Peyer's patch (tissue), 4 donors: ENCODE measurements around the gene PASK. TPM values are rescaled to one million over a fixed set of nuclear protein-coding genes. Genes with fewer than 3 reads are reported as not detected.
"Not testable (repeated sequence)": the region's sequence is repeated elsewhere in the genome, so short reads cannot be mapped to it uniquely, and the experiment has no call there.

Experiments
- DNase-seq, 3 donors: peaks; one replicate each; pipeline ENCODE4 v3.0.0-alpha.2; 2017 to 2019
- H3K27ac ChIP-seq, 4 donors: fragments of 200-600 bp; sonication (generic); one replicate each; pipeline ENCODE4 v1.5.1; 2016 to 2019
- H3K27me3 ChIP-seq, 2 donors: fragments of 200-600 bp; sonication (generic); one replicate each; pipeline ENCODE4 v1.5.1; 2019
- H3K36me3 ChIP-seq, 3 donors: fragments of 200-600 bp; sonication (generic); one replicate each; pipeline ENCODE4 v1.5.1; 2016 to 2019
- H3K4me1 ChIP-seq, 4 donors: fragments of 200-600 bp; sonication (generic); one replicate each; pipeline ENCODE4 v1.5.1; 2016 to 2019
- H3K4me3 ChIP-seq, 4 donors: fragments of 200-600 bp; sonication (generic); 1 replicate in 3 of 4; 2 replicates in 1 of 4; pipeline ENCODE4 v1.5.1; 2016 to 2019; ENCODE audit warnings: mild to moderate bottlenecking in 1 of 4
- H3K9me3 ChIP-seq, 4 donors: fragments of 200-600 bp; sonication (generic); one replicate each; pipeline ENCODE4 v1.5.1; 2016 to 2019; ENCODE audit warnings: mild to moderate bottlenecking in 1 of 4
- CTCF ChIP-seq, 6 experiments: fragments of 450-650 bp in 4 of 6; fragments of 200-600 bp in 2 of 6; sonication (generic) in 1 of 6; IDR thresholded peaks; one replicate each; pipeline ENCODE4 v1.5.1; 2017 to 2019; ENCODE audit warnings: antibody characterized with exemption in 6 of 6, mild to moderate bottlenecking in 3 of 6, moderate library complexity in 1 of 6
- POLR2A ChIP-seq, 2 donors: fragments of 450-650 bp; IDR thresholded peaks; one replicate each; pipeline ENCODE4 v1.5.1; 2017; ENCODE audit warnings: antibody characterized with exemption in 2 of 2, mild to moderate bottlenecking in 2 of 2, moderate library complexity in 2 of 2
- total RNA-seq, 4 donors: library from RNA; depleted of rRNA; stranded (reverse); fragments of >200 nt; gene quantifications; one replicate each; pipeline ENCODE4 v1.1.0, GENCODE V29; 2016

The PASK gene
- total RNA-seq, 4 donors from 2014 or later, result 12.1 to 790 (median 26.7) TPM

- no peaks in the 10 kb centered on the region for H3K27me3 ChIP-seq
- peak overlapping the region; percentile 70 to 80 (median 73) for H3K27ac ChIP-seq
- no peaks in the 10 kb centered on the region for H3K9me3 ChIP-seq
- H3K36me3 ChIP-seq, result no peaks in the 10 kb centered on the region
- TF ChIP-seq POLR2A (IDR thresholded peaks at IDR 0.05) (no peak), CTCF (IDR thresholded peaks at IDR 0.05) (no peak)
- peak in 1 of 3 donors; percentile 47 for DNase-seq
- peaks cover 0 to 7% (median 4%) of the 10 kb centered on the region in 4 donors for H3K4me1 ChIP-seq
- peak overlapping the region in 1 of 4 donors; percentile 34 for H3K4me3 ChIP-seq
Observed at GRCh38 chr2:241108271-241109209, 40.7 kb downstream of the PASK start.

GRCh38 chr2:241107031-241107783 lies 42.1 kb downstream of the PASK start:
- Histone ChIP-seq H3K27me3 (no peaks in the 10 kb centered on the region), H3K4me3 (no peak overlapping the region), H3K9me3 (no peaks in the 10 kb centered on the region), H3K36me3 (no peaks in the 10 kb centered on the region), H3K4me1 (peaks cover 0 to 10% (median 6%) of the 10 kb centered on the region in 4 donors), H3K27ac (peak overlapping the region in 1 of 4 donors; percentile 80)
- no peak for TF ChIP-seq POLR2A (IDR thresholded peaks at IDR 0.05)
- no peak for TF ChIP-seq CTCF (IDR thresholded peaks at IDR 0.05)
- no peak for DNase-seq

GRCh38 chr2:241105641-241106040 lies 43.6 kb downstream of the PASK start:
- Histone ChIP-seq H3K27me3 (no peaks in the 10 kb centered on the region), H3K9me3 (no peaks in the 10 kb centered on the region), H3K36me3 (no peaks in the 10 kb centered on the region), H3K27ac (no peak overlapping the region), H3K4me1 (peaks cover 0 to 19% (median 8%) of the 10 kb centered on the region in 4 donors), H3K4me3 (no peak overlapping the region)
- peak in 1 of 3 donors; percentile 47 for DNase-seq
- TF ChIP-seq CTCF (IDR thresholded peaks at IDR 0.05) (no peak), POLR2A (IDR thresholded peaks at IDR 0.05) (no peak)

- not testable (repeated sequence) for H3K4me3 ChIP-seq, H3K27me3 ChIP-seq, H3K27ac ChIP-seq, H3K36me3 ChIP-seq, H3K9me3 ChIP-seq, DNase-seq
- peaks cover 0 to 20% (median 7%) of the 10 kb centered on the region in 4 donors for H3K4me1 ChIP-seq
Observed at GRCh38 chr2:241104611-241105010, 44.7 kb downstream of the PASK start.

GRCh38 chr2:241103176-241103595 lies 46.1 kb downstream of the PASK start:
- peak in 1 of 3 donors; percentile 41 for DNase-seq
- Histone ChIP-seq H3K4me3 (peak overlapping the region; percentile 63 to 94 (median 78)), H3K9me3 (no peaks in the 10 kb centered on the region), H3K36me3 (peaks cover 0 to 18% (median 0%) of the 10 kb centered on the region in 3 donors), H3K4me1 (peaks cover 0 to 20% (median 7%) of the 10 kb centered on the region in 4 donors), H3K27me3 (no peaks in the 10 kb centered on the region), H3K27ac (peak overlapping the region; percentile 84 to 92 (median 88))
- no peak for TF ChIP-seq POLR2A (IDR thresholded peaks at IDR 0.05)
- TF ChIP-seq CTCF (IDR thresholded peaks at IDR 0.05), result no peak
